Activated CD4-positive, alpha-beta T cell treated with anti-CD3 and anti-CD28 coated beads, Interleukin-2, Interleukin-4, amounts not matched to agents 100 ng/mL and 50 ng/mL, durations not matched to agents 16 hours and 8 hours (primary cell): ENCODE measurements around the gene SDC1.

ENCODE experiments used
- DNase-seq: peaks from one replicate; pipeline ENCODE4 v3.0.0-alpha.2; 2020; ENCODE audit warnings: low spot score

Gene SDC1

DNA sequence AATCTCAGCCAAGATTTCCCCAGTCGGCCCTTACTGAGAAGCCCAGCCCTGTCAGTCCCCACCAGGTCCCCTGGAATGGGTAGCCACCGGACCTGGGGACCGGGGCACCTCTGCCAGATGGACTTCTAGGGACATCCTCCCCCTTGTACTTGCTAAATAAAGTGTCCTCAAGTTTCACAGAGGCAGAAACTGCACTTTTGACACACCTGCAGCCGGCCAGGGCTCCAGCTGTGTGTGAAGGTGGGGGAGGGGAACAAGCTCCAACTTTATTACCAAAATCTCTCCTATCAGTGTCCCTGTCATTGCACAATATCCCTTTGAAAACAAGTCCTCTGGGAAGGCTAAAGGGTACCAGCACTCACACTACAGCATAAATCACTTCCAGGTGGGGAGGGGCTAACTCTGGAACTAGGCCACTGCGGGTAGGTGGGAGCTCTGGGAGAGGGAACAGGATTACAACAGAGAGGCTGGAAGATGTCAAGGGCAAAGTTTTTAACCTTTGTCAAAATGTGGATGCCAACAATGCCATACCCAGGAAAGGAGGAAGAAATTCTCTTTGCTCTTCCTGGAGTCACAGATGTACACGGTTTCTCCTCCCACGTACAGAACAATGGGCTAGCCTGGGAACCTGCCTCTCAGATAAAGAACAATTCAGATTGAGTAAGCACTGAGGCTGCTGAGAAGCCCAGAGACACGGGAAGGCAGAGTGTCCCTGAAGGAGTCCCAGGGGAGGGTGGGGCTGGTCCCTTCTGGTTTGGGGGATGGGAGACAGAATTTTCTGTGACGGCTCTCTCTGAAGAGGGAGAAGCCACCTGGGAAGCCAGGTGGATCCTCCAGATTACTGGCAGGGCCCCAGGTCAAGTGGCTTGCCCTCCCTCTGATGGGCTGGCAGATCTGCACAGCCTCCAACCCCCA lies 11.0 kb downstream of the SDC1 start:
- DNase-seq: no peak

DNA sequence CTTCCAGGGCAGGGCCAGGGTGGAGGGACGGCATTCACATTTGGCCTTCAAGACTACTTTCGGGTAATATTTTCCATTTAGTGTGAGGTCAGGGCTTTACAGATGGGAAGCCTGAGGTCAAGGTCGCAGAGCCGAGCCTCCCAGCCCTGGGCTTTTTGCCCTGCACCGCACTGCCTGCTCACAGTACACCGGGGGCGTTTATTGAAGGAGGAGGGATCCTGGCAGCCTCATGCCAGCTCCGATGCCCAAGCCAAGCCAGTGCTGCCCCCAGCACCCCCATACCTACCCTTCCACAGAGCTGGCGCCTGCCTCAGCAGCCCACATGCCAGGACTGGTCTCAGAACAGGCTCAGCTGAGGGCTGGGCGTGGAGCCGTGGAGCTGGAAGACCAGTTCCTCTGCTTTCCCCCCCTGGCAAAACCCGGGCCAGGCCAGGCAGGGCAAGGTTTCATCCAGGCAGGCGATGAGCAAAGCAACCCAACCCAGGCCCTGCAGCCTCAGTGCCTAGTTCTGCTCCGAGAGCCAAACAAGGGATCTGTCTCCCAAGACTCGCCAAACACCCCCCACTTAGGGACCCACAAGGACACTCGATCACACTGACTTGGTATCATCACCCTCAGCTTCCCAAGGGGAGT lies 11.9 kb downstream of the SDC1 start:
- no peak for DNase-seq

DNA sequence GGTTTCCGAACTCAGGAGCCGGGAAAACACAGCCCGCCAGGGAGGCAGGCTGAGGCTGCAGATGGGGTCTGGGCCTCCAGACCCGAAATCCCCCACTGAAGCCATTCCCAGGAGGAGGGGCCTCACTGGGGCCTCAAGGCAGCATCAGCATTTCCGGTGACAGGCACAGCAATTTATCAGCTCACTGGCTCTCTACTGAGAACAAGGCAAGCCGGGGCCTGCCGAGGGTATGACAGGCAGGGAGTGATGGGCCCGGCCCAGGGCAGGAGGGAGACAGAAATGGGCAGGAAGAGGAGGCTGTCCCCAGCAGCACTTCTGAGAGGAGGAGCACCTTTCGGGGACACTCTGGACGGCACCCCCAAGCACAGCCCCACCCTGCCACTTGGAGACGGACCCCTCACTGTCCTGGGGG lies 12.5 kb downstream of the SDC1 start:
- DNase-seq: no peak

DNA sequence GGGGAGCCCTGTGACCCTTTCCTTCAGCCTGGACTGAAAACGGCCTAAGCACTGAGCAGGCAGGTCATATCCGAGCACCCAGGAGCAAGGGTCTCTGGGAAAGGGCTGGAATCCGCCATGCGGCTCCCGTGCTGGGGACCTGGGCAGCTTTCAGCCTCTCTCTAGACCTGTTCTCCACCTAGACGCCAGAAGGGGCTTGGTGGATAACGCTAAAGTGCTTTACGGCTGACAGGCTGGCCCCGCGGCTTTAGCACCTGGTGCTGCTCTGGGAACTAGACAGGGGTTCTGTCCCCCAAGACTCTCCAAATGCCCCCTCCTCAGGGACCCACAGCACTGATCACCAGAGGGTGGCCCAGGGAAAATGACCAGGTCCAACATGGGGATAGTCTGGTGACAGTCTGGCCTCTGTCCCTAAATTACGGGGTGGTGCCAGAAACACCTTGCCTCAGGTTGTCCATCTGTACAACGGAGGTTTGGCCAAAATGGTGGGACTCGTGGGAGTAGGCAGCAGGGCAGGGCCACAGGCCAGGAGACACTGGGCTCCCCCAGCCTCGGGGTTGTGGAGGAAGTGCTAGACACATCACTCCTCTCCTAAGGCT lies 13.0 kb downstream of the SDC1 start:
- DNase-seq: no peak

DNA sequence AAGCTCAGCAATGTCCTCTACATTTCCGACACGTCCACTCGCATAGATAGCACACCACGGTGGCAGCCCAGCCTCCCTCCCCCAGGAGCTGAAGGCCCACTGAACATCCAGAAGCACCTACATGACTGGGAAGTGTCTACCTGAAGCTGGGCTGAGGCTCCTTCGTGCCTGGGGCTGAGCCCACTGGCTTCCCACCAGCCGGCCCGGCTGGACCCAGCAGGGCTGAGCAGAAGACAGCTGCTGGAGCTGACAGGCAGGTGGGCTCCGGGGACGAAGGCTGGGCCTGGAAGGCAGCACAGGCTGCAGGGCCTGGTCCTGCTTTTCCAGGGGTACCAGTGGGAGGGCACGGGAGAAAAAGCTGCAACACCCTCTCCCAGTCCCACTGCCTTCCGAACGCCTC lies 13.5 kb downstream of the SDC1 start:
- DNase-seq: no peak

GRCh38 chr2:20210462-20210861 lies 14.5 kb downstream of the SDC1 start:
- DNase-seq: no peak

- DNase-seq: no peak
Observed at GRCh38 chr2:20209373-20210109, 15.4 kb downstream of the SDC1 start.

DNA sequence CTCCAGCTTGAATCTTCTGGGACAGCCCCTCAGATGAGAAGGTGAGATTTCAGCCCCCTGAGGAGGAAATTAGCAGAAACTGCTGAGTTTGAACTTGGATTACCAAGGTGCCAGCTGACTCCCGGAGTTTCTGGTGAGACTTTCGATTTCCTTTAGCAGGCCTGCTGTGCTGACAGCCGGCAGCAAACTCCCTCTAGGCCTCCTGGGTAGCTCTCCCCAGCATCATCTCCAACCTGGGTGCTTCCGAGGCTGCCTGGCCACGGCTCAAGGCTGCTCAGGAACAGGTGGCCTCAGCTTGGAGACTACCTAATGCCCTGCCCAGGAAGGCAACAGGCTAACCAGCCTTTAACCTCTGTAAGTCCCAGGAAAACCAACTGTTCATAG lies 16.5 kb downstream of the SDC1 start:
- no peak for DNase-seq

DNA sequence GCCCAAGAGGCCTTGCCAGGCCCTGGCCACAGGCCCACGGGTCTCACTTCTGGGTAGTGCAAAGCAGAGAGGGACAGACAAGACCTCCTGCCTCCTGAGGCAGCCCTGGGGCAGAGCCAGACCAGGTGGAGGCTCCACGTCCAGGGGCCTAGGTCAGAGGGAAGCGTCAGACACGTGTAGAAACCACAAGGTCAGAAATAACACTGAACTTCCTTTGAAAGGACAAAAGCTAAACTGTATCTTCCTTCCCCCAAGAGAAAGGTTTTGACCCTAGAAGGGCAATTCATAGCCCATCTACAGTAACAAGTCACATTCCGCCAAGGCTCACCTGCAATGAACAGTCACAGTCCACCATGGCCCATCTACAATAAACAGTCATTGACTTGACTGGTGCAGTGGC lies 17.9 kb downstream of the SDC1 start:
- DNase-seq: no peak

- DNase-seq: no peak
Observed at GRCh38 chr2:20205915-20206524, 18.9 kb downstream of the SDC1 start.

DNA sequence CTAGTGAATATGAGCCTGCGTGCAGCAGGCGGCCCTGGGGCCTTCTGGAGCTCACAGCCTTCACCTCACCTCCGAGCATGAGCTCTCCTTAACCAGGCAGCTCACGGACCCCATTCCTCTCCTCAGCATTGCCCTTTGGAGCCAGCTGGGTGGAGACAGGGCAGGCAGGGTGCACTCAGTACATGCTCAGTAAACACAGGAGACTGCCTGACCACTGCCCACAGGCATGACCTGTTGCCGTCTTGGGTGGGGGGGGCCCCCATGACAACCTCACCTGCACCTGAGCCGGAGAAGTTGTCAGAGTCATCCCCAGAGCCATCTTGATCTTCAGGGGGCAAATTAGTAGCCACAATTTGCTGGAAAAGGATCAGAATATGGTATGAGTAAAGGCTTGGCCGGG lies 19.9 kb downstream of the SDC1 start:
- DNase-seq: no peak

DNA sequence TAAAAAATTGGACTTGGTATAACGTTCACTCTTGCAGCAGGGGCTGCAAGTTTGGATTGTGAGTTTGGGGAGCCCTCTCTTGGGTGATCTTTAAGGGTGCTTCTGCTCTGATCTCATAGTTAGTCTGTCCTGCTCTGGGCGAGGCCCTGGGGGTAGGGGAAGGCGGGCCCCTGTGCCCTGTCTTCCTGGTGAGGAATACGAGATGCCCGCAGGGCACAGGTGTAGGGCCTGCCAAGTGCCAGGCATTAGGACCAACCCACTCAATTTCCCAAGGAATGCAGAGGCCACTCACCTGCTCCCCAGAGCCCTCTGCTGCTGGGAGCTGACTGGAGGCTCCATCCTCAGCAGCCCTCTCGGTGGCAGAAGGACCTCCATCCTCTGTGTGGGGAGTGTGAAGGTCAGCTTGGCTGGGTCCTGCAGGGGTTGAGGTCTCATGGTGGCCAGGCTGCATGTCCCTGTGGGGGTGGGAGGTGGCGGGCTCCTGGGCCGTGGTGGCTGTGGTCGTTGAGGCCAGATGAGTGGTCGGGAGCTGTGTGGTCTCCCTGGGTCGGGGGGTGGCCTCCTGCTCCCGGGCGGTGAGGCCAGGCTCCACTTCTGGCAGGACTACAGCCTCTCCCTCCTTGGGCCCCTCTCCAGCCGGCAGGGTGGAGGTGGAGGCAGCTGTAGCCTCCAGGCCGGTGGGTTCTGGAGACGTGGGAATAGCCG lies 21.3 kb downstream of the SDC1 start:
- no peak for DNase-seq

DNA sequence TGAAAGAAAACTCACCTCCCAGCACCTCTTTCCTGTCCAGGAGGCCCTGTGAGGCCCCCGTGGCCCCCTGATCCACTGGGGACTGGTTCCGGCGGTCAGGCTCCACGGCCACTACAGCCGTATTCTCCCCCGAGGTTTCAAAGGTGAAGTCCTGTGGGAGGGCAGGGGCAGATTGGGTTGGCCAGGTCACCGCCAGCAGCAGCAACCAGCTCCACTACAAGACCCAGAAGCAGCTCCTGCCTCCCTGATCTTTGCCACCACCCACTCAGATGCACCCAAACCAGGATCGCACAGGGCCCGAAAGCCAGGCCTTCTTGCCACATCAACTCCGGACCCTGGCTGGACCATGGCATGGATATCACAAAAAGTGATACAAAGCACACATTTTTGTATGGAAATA lies 21.9 kb downstream of the SDC1 start:
- no peak for DNase-seq

GRCh38 chr2:20201671-20202070 lies 23.3 kb downstream of the SDC1 start:
- DNase-seq: no peak

GRCh38 chr2:20200697-20201555 lies 24.0 kb downstream of the SDC1 start:
- no peak for DNase-seq

DNA sequence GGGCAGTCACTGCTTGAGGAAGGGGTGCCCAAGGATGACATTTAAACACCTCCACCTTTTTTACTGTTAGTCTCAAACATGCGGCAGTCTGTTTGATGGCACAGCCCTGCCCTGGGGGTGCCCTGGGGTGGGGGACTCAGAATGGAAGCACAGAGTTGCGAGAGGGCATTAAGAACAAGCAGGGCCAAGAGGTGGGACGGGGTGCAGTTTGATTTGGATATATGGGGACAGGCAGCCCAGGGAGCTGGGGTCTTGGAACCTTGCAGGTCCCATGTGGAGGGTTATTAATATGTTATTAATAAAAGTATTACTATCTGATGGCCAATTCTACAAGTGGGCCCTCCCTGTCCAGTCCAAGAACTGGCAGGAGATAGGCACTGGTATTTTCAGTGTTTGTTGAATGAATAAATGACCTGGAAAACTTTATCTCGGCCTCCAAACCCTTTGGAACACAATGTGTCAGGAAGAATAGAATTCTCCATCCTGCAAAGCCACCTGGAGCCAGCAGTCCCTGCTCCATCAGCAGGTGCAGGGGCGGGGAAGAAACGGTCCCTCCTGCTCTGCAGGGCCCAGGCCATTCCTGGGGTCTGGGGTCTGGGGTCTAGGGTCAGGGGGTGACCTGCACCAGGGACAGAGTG lies 25.2 kb downstream of the SDC1 start:
- DNase-seq: no peak

GRCh38 chr2:20198796-20199632 lies 25.9 kb downstream of the SDC1 start:
- DNase-seq: no peak

DNA sequence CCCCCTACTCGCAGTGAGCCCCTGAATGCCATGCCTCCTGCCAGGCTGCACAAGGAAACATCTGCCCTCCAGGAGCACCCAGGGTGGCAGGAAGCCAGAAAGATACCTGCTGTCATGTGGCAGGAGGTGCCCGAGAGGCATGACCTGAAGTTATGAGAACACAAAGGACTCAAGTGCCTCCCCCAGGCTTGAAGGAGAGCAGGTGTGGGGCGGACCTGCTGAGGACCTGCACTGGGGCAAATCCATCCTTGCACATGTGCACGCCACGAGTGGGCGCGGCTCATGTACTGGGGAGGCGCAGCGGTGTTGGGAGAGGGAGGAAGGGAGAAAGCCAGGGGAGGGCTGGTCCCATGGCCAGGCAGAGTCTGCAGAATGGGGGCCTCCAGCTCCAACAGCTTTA lies 26.9 kb downstream of the SDC1 start:
- no peak for DNase-seq

DNA sequence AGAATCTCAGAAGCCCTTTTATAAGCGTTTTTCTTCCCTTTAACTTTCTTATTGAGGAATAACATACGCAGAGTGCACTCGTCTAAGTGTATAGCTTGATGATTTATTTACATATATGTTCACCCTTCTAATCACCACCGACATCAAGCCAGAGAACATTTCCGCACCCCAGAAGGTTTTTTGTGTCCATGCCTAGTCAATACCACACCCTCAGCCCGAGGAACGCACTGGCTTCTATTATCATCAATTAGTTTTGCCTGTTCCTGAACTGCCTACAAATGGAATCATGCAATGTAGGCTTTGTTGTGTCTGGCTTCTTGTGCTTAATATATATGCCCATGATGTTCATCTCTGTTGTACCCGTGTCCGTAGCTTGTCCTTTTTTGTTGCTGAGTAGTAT lies 27.7 kb downstream of the SDC1 start:
- DNase-seq: no peak
